Stomach smooth muscle (tissue), 2 donors: ENCODE measurements around the gene MRTFA.
A peak's percentile ranks its signal among the peaks of the same experiment; 100 is the strongest.

Experiments
- H3K27ac ChIP-seq: one replicate; pipeline ENCODE4 v1.7.0; 2013; ENCODE audit warnings: mild to moderate bottlenecking, low read length, inconsistent platforms
- H3K27me3 ChIP-seq, 2 donors: one replicate each; pipeline ENCODE4 v1.7.0; 2013; ENCODE audit warnings: low read length in 2 of 2; ENCODE audit not compliant: insufficient read depth in 2 of 2, control insufficient read depth in 1 of 2
- H3K36me3 ChIP-seq, 2 donors: one replicate each; pipeline ENCODE4 v1.7.0; 2013; ENCODE audit warnings: low read length in 2 of 2; ENCODE audit not compliant: control insufficient read depth in 2 of 2, insufficient read depth in 2 of 2
- H3K4me1 ChIP-seq: one replicate; pipeline ENCODE4 v1.7.0; 2013; ENCODE audit warnings: low read length; ENCODE audit not compliant: control insufficient read depth, insufficient read depth
- H3K4me3 ChIP-seq, 2 donors: one replicate each; pipeline ENCODE4 v1.7.0; 2013; ENCODE audit warnings: low read length in 2 of 2
- H3K9ac ChIP-seq, 2 donors: one replicate each; pipeline ENCODE4 v1.7.0; 2013; ENCODE audit warnings: low read length in 2 of 2, mild to moderate bottlenecking in 1 of 2
- H3K9me3 ChIP-seq, 2 donors: one replicate each; pipeline ENCODE4 v1.7.0; 2013; ENCODE audit warnings: low read length in 2 of 2; ENCODE audit not compliant: control insufficient read depth in 2 of 2
- donor health status: healthy.
- donor health status: Pancreatic carcinoma.

MRTFA gene

DNA sequence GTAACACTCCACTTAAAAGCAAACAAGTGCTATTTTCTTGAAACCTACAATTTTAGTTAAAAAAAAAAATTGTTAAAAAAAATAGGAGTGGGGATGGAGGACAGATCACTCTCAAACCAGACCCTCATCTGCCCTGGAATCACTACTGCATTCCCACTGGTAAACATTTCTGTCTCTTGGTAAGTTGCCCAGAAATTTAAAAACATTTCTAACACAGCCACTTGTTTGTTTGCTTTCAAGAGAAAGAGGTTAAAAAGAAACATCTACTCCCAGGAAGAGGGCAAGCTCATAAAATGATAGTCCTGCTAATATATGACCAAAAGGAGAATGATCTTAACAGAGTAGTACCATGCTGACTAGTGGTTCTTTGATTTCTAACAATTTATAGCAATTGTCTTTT is 182.8 kb downstream of the MRTFA start:
- no peaks in the 10 kb centered on the region for H3K9me3 ChIP-seq
- no peak overlapping the region for H3K4me3 ChIP-seq
- no peak overlapping the region for H3K27ac ChIP-seq
- H3K9ac ChIP-seq: no peak overlapping the region
- H3K4me1 ChIP-seq: peaks cover 12% of the 10 kb centered on the region
- peaks cover 0 to 2% of the 10 kb centered on the region in 2 donors for H3K36me3 ChIP-seq
- H3K27me3 ChIP-seq: no peaks in the 10 kb centered on the region

DNA sequence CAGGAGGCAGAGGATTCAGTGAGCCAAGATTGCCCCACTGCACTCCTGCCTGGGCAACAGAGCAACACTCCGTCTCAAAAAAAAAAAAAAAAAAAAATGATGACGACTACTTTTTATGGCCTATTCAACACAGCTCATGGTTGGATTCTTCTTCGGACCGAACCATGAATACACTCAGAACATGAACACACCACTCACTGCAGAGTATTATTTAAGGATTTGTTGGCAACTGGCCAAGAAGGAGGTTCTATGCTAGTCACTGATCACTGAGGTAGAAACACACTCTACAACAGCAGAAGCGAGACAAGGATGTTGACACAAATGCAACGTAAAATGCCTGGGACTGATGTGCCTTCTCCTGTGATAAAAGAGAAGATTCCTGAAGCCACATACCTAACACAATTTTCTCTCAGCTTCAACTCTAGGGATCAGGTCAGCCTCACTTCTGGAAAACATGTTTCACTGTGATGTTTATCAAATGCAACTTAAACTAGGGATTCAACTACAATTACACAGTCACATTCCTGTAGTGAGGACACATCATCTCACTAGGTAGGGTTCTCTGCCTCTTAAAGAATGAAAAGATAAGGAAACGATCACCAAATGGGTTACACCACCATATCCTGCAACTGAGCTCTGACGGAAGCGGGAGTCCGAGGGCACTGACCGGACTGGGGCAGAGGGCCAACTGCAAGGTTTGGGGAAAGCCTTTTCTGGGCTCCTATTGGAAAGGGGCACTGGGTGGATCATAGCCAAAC is 183.6 kb downstream of the MRTFA start:
- H3K36me3 ChIP-seq: no peaks in the 10 kb centered on the region
- H3K27me3 ChIP-seq: no peaks in the 10 kb centered on the region
- no peak overlapping the region for H3K4me3 ChIP-seq
- no peaks in the 10 kb centered on the region for H3K9me3 ChIP-seq
- no peak overlapping the region for H3K27ac ChIP-seq
- peaks cover 12% of the 10 kb centered on the region for H3K4me1 ChIP-seq
- H3K9ac ChIP-seq: no peak overlapping the region

DNA sequence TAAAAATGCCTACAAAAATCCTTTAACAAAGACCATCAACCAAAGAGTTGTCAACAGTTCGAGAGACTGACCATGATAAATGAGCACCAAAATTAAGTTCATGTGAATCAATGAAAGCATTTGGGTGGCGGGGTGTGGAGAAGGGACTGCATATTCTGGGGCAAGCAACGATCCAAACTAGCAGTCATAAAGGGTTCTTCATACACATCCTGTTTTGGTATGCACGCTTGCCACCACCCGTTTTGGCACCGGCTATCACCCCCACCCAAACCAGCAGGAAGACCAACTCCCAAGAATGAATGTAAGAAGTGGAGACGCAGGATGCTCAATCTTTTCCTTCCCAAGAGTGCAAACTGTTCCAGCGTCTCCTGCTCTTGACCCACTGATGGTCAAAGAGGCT is 185.3 kb downstream of the MRTFA start:
- no peaks in the 10 kb centered on the region for H3K36me3 ChIP-seq
- H3K4me1 ChIP-seq: peaks cover 12% of the 10 kb centered on the region
- peak overlapping the region in 1 of 2 donors; percentile 22 for H3K4me3 ChIP-seq
- H3K27ac ChIP-seq: no peak overlapping the region
- H3K9ac ChIP-seq: no peak overlapping the region
- H3K27me3 ChIP-seq: no peaks in the 10 kb centered on the region
- no peaks in the 10 kb centered on the region for H3K9me3 ChIP-seq

GRCh38 chr22:40450616-40451015 is 185.9 kb downstream of the MRTFA start:
- Histone ChIP-seq H3K4me3 (no peak overlapping the region), H3K36me3 (no peaks in the 10 kb centered on the region), H3K9ac (no peak overlapping the region), H3K27ac (no peak overlapping the region), H3K4me1 (peaks cover 12% of the 10 kb centered on the region), H3K9me3 (no peaks in the 10 kb centered on the region), H3K27me3 (no peaks in the 10 kb centered on the region)

- Histone ChIP-seq H3K27ac (no peak overlapping the region), H3K4me1 (peaks cover 12% of the 10 kb centered on the region), H3K36me3 (no peaks in the 10 kb centered on the region), H3K4me3 (no peak overlapping the region), H3K27me3 (no peaks in the 10 kb centered on the region), H3K9ac (no peak overlapping the region), H3K9me3 (no peaks in the 10 kb centered on the region)
Observed at GRCh38 chr22:40449676-40450035, 186.9 kb downstream of the MRTFA start.

GRCh38 chr22:40446203-40446602 is 190.3 kb downstream of the MRTFA start:
- Histone ChIP-seq H3K27me3 (no peaks in the 10 kb centered on the region), H3K36me3 (peaks cover 0 to 2% of the 10 kb centered on the region in 2 donors), H3K9me3 (no peaks in the 10 kb centered on the region), H3K9ac (no peak overlapping the region), H3K4me1 (peaks cover 9% of the 10 kb centered on the region), H3K4me3 (no peak overlapping the region), H3K27ac (no peak overlapping the region)

DNA sequence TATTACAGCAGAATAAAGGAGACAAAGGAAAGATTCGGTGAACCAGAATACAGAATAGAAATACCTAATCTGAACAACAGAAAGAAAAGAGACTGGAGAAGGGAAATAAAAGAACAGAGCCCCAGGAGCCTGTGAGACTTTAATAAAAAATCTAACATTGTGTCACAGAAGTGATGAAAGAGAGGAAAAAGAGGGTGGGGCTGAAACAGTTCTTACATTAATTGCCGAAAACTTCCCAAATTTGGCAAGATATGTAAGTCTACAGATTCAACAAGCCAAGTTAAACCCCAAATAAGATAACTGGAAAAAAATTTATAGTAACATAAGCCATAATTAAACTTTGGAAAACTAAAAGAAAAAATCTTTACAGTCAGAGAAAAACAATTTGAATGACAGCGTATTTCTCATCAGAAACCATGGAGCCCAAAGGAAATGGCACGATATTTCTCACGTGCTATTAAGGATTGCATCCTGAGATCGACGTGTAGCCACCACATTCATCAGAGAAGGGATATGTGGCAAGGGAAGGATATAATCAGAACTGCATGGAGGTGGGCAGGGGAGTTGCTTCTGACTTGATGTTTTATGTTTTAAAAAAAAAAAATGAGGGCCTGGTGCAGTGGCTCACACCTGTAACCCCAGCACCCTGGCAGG is 192.2 kb downstream of the MRTFA start:
- Histone ChIP-seq H3K4me1 (peaks cover 2% of the 10 kb centered on the region), H3K9ac (no peak overlapping the region), H3K27ac (no peak overlapping the region), H3K9me3 (no peaks in the 10 kb centered on the region), H3K36me3 (peaks cover 0 to 2% of the 10 kb centered on the region in 2 donors), H3K27me3 (no peaks in the 10 kb centered on the region), H3K4me3 (no peak overlapping the region)

DNA sequence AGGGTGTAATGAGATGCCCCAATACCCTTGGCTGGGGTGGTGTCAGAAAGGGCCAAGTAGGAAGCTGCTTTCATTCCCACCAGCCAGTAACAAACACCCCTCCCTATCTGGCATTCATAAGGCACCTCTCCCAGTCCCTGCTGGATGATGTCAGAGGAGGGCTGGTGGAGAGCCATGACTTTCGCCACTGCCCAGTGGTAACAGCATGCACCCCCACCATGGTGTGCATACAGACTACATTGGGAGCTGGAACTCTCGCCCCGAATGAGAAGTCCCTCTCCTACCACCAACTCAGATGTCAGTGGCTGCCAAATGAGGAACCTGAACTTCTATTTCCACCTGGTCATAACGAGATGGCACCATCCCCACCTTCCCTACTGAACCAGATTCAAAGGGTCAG is 192.8 kb downstream of the MRTFA start:
- Histone ChIP-seq H3K27me3 (no peaks in the 10 kb centered on the region), H3K4me1 (no peaks in the 10 kb centered on the region), H3K9me3 (no peaks in the 10 kb centered on the region), H3K36me3 (peaks cover 0 to 2% of the 10 kb centered on the region in 2 donors), H3K9ac (no peak overlapping the region), H3K4me3 (no peak overlapping the region), H3K27ac (no peak overlapping the region)

DNA sequence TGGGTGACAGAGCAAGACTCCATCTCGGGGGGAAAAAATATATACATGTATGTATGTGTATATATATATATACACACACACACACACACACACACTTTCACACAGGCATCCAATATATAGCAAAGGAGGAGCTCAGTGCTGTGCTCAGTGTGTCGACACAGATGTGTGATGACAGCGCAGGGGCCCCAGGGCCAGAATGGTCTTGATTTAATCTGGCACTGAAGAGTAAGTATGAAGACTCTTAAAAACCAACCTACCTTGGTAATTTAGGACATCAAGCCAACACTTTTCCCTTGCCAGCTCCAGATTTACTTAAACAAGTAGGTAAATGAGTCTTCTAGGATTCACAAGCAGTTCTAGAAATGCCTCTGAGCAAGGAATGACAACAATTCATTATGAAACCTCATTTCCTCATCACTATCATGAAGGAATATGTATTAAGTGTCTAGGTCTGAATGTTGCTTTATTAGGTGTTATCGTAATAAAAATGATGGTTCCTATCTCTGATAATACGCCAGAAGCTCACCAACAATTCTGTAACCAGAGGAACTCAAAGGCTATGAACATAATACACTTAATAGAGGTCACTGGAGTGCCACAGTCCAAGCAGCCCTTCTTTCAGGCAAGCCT is 194.6 kb downstream of the MRTFA start:
- H3K4me3 ChIP-seq: no peak overlapping the region
- no peak overlapping the region for H3K9ac ChIP-seq
- H3K27ac ChIP-seq: no peak overlapping the region
- H3K36me3 ChIP-seq: peaks cover 0 to 2% of the 10 kb centered on the region in 2 donors
- H3K9me3 ChIP-seq: no peaks in the 10 kb centered on the region
- peaks cover 9% of the 10 kb centered on the region for H3K4me1 ChIP-seq
- H3K27me3 ChIP-seq: no peaks in the 10 kb centered on the region

DNA sequence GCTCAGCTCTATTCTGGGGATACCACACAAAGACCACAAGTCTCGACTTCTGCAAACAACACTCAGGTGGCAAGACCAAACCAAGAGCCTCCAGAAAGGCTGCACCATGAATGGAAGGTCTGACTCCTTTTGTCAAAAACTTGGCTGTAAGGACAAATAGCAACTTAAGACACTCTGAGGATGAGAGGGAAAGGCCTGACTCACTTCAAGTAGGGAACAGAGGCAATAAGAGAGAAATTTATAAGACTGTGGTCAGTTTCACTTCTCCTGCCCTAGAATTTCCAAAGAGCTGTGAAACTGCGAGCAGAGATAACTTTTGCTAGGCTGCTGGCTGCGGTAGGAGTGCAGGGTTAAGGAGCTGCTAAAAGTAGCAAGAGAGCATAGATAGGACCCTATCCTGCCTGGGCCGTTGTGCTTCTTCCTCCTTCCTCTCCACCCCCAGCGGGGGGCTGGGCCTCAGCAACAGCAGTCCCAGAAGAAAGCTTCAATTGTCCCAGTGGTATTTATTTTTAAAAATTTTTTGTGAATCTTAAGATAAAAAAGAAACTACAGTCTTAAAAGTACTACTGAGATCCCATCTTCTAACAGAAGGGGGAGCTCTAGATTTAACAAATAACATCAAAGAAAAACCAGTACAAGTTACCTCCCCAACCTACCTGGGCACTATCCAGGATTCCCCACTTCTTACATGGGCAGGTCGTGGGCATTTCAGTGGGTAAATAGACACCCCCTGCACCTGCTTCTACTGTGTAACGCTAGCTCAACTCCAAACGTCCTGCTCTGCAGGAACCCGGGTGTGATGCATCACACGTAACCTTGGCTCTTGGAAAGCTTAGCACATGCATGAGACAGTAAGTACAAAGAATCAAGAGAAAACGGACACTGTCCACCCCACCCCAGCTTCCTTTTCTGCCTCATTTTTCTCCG is 199.8 kb downstream of the MRTFA start:
- peaks cover 22% of the 10 kb centered on the region for H3K4me1 ChIP-seq
- H3K27me3 ChIP-seq: no peaks in the 10 kb centered on the region
- peak overlapping the region; percentile 56 to 69 for H3K9ac ChIP-seq
- peak overlapping the region; percentile 41 to 62 for H3K4me3 ChIP-seq
- peaks cover 4 to 8% of the 10 kb centered on the region in 2 donors for H3K36me3 ChIP-seq
- H3K27ac ChIP-seq: peak overlapping the region; percentile 46
- H3K9me3 ChIP-seq: no peaks in the 10 kb centered on the region
